Activated CD8-positive, alpha-beta memory T cell treated with anti-CD3 and anti-CD28 coated beads, Interleukin-2, amount 10 ng/mL, durations not matched to agents 7 days and 5 days (primary cell): ENCODE results near the gene MPC2. TPM values are rescaled to one million over a fixed set of nuclear protein-coding genes. Genes with fewer than 3 reads are reported as not detected.
"Not testable (repeated sequence)": the region's sequence is repeated elsewhere in the genome, so short reads cannot be mapped to it uniquely, and the experiment has no call there.

Experiments
- ATAC-seq: fragments of 150-1000 bp; cut with Tn5 transposase; one replicate; pipeline ENCODE4 v1.10.0; 2021; ENCODE audit warnings: moderate library complexity
- CTCF ChIA-PET: fragments of 350-600 bp; sonication (Branson Sonifier 250); formaldehyde crosslinking; loops from one replicate; lab custom pipeline; 2021; ENCODE audit warnings: antibody characterized with exemption; lab: Charles Lee
- DNase-seq: peaks from one replicate; pipeline ENCODE4 v3.0.0-alpha.2; 2020
- H3K27ac Mint-ChIP-seq: one replicate; pipeline ENCODE4 v1.8.0; 2021; ENCODE audit warnings: mild to moderate bottlenecking, mixed read lengths
- H3K27me3 Mint-ChIP-seq: one replicate; pipeline ENCODE4 v1.8.0; 2021; ENCODE audit warnings: mixed read lengths
- H3K36me3 Mint-ChIP-seq: one replicate; pipeline ENCODE4 v1.8.0; 2021; ENCODE audit warnings: mild to moderate bottlenecking, mixed read lengths
- H3K4me1 Mint-ChIP-seq: one replicate; pipeline ENCODE4 v1.8.0; 2021; ENCODE audit warnings: mixed read lengths
- H3K4me3 Mint-ChIP-seq: one replicate; pipeline ENCODE4 v1.8.0; 2021; ENCODE audit warnings: mild to moderate bottlenecking, moderate library complexity, mixed read lengths
- H3K9me3 Mint-ChIP-seq: one replicate; pipeline ENCODE4 v1.8.0; 2022; ENCODE audit warnings: low read depth, mixed read lengths
- total RNA-seq, 2 experiments: library from RNA; stranded (reverse); gene quantifications; one replicate each; pipeline ENCODE4 v1.2.3, GENCODE V29; 2021

MPC2 gene
- total RNA-seq, 2 experiments from 2014 or later: 59.3 to 64.0 TPM

DNA sequence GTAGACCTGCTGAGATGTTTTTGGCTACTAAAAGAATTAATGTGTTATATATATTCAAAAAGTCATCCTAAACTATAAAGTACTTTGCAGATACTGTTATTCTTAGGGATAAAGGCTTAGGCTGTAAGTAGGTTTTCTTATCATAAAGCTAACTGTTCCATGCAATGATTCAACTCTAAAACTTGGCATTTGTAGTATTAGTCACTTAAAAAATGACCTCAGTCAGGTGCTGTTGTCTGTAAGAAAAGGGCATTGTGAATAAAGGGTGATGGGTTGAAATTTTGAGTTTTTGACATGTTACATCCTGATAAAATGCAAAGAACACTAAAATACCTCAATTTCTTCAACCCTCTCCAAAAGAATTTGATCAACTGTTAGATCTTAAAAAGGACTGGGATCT, 55.8 kb downstream of the MPC2 start:
- ATAC-seq: no peak
- Mint-ChIP-seq H3K36me3 (no peaks in the 10 kb centered on the region), H3K4me1 (no peaks in the 10 kb centered on the region), H3K27me3 (peaks cover 4% of the 10 kb centered on the region), H3K27ac (no peak overlapping the region), H3K4me3 (no peak overlapping the region), H3K9me3 (no peaks in the 10 kb centered on the region)
- DNase-seq: no peak
- CTCF ChIA-PET: no interaction called here

DNA sequence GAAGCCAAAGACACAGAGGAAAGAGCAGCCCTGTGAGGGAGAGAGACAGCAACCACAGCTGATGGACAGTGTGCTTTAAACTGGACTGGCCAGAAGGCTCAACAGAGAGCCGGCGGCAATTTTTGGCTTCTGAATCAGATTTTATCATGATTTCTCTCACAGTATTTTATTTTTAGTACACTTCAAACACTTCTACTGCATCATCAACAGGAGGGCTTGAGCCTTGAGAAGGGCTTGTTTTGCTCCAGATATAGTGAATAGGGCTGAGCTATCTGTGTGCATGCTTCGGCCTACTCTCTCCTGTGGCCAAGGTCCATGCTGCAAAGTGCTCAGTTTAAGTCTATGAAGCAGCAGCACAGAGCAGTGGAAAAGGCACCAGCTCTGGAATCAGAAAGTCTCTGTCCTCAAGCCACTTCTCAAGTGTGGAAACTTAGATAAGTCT, 56.3 kb downstream of the MPC2 start:
- ATAC-seq: no peak
- H3K9me3 Mint-ChIP-seq: no peaks in the 10 kb centered on the region
- H3K4me3 Mint-ChIP-seq: no peak overlapping the region
- CTCF ChIA-PET: interaction anchor here (0.5 kb wide), 1 partner anchor 925 kb away, joined by 3 read pairs; no protein-coding TSS in a partner anchor
- peaks cover 4% of the 10 kb centered on the region for H3K27me3 Mint-ChIP-seq
- DNase-seq: no peak
- no peaks in the 10 kb centered on the region for H3K4me1 Mint-ChIP-seq
- H3K36me3 Mint-ChIP-seq: no peaks in the 10 kb centered on the region
- H3K27ac Mint-ChIP-seq: no peak overlapping the region

DNA sequence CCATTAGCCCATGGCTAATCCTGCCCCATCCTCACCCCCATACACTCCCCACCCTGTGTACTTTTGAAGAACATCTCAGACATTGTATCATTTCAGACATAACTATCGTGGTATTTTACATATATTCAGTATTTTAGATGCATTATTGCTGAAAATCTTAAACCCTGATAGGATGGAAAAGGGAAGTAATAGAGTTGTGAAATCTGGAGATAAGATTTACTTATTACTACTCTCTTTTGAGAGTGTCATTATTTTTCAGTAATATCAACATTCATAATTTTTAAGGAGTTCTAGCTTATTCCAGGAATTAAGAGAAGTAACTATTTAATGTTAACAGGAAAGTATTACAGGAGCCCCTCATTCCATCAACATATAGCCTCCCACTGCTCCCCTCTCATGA, 57.4 kb downstream of the MPC2 start:
- Mint-ChIP-seq H3K27me3 (no peaks in the 10 kb centered on the region), H3K9me3 (no peaks in the 10 kb centered on the region), H3K27ac (no peak overlapping the region), H3K36me3 (no peaks in the 10 kb centered on the region), H3K4me1 (no peaks in the 10 kb centered on the region), H3K4me3 (no peak overlapping the region)
- DNase-seq (no peak), ATAC-seq (no peak)
- CTCF ChIA-PET: no interaction called here

- no peak overlapping the region for H3K4me3 Mint-ChIP-seq
- no peaks in the 10 kb centered on the region for H3K27me3 Mint-ChIP-seq
- CTCF ChIA-PET: no interaction called here
- no peak for DNase-seq
- H3K4me1 Mint-ChIP-seq: no peaks in the 10 kb centered on the region
- no peaks in the 10 kb centered on the region for H3K36me3 Mint-ChIP-seq
- no peaks in the 10 kb centered on the region for H3K9me3 Mint-ChIP-seq
- ATAC-seq: no peak
- H3K27ac Mint-ChIP-seq: no peak overlapping the region
Observed at GRCh38 chr1:167878372-167879160, 58.3 kb downstream of the MPC2 start.

DNA sequence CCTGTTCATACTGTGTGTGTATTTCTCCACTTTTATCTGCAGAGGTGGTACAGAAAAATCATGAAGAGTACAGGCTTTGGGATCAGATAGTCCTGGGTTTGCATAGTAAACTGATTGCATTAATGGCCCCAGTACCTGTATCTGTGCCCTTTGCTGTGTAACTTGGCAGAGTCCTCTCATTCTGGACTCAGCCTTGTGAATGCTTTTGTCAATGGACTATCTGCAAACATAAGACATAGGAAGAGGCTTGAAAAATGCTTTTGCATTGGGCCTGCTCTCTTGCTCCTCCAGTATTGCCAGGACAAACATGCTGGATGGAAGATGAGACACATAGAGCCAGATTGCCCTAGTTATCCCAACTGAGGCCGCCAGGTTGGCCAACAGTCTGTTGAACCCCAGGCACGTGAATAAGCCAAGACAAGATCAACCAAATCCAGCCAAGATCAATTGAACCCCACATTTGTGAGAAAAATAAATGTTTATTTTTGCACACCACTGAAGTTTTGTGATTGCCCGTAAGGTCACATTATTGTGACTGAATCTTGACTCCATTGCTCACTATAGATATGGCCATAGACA, 60.2 kb downstream of the MPC2 start:
- Mint-ChIP-seq H3K36me3 (no peaks in the 10 kb centered on the region), H3K27ac (no peak overlapping the region), H3K4me1 (no peaks in the 10 kb centered on the region), H3K4me3 (no peak overlapping the region), H3K9me3 (no peaks in the 10 kb centered on the region), H3K27me3 (no peaks in the 10 kb centered on the region)
- CTCF ChIA-PET: no interaction called here
- ATAC-seq (no peak), DNase-seq (no peak)

- no peak for DNase-seq
- Mint-ChIP-seq H3K27ac (no peak overlapping the region), H3K27me3 (no peaks in the 10 kb centered on the region), H3K4me1 (no peaks in the 10 kb centered on the region), H3K9me3 (no peaks in the 10 kb centered on the region), H3K4me3 (no peak overlapping the region), H3K36me3 (no peaks in the 10 kb centered on the region)
- ATAC-seq: no peak
- CTCF ChIA-PET: interaction anchor here (0.7 to 2.0 kb wide), 2 partner anchors 211 to 215 kb away, joined by 3 to 6 read pairs; no protein-coding TSS in a partner anchor
Observed at GRCh38 chr1:167871331-167871730, 65.5 kb downstream of the MPC2 start.

- CTCF ChIA-PET: not testable (repeated sequence)
Observed at GRCh38 chr1:167869157-167870001, 67.5 kb downstream of the MPC2 start.

DNA sequence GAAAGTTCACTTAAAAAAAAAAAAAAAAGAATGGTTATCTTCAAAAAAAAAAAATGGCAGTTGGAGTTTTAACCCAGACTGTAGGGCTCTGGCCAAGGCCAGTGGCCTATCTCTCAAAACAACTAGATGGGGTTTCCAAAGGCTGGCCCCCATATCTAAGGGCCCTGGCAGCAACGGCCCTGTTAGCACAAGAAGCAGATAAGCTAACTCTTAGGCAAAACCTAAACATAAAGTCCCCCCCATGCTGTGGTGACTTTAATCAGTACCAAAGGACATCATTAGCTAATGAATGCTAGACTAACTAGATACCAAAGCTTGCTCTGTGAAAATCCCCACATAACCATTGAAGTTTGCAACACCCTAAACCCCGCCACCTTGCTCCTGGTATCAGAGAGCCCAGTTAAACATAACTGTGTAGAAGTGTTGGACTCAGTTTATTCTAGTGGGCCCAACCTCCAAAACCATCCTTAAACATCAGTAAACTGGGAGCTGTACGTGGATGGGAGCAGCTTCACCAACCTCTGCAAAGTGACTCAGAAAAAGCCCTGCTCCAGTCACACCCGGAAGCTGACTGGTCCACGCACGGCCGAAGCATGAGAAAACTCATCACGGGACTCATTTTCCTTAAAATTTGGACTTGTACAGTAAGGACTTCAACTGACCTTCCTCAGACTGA, 70.0 kb downstream of the MPC2 start:
- H3K27ac Mint-ChIP-seq: not testable (repeated sequence)

More at GRCh38 chr1:167869157-167870001, 67.5 kb downstream of the MPC2 start:
- H3K36me3 Mint-ChIP-seq, H3K27me3 Mint-ChIP-seq, ATAC-seq, DNase-seq, H3K4me3 Mint-ChIP-seq, H3K4me1 Mint-ChIP-seq, H3K9me3 Mint-ChIP-seq, H3K27ac Mint-ChIP-seq: not testable (repeated sequence)

More for the DNA sequence above, 70.0 kb downstream of the MPC2 start:
- H3K27me3 Mint-ChIP-seq, H3K36me3 Mint-ChIP-seq, CTCF ChIA-PET, DNase-seq, H3K4me3 Mint-ChIP-seq, ATAC-seq, H3K4me1 Mint-ChIP-seq, H3K9me3 Mint-ChIP-seq: not testable (repeated sequence)

Other genes starting within 250 kb of the MPC2 start
- gene MPZL1, start 215.1 kb downstream of the MPC2 start, total RNA-seq: 10 to 100 TPM; 12.4 to 14.2 TPM
- under 1 TPM; 0.07 to 0.32 TPM for gene ADCY10, start 22.9 kb downstream of the MPC2 start, total RNA-seq
- 10 to 100 TPM; 27.5 to 31.1 TPM for gene DCAF6, start 389 bp downstream of the MPC2 start, total RNA-seq
- under 1 TPM; 0.37 to 0.44 TPM for gene GPR161, start 199.9 kb upstream of the MPC2 start, total RNA-seq
- 10 to 100 TPM; 41.4 to 52.1 TPM for gene TIPRL, start 241.9 kb upstream of the MPC2 start, total RNA-seq